ENCODE measurements around the gene C16orf89.

C16orf89 gene

GRCh38 chr16:5002699-5003143 lies 63.0 kb downstream of the C16orf89 start:
- no peak overlapping the region for H3K9ac ChIP-seq (ENCODE audit: low read depth, low read length)
- no peaks in the 10 kb centered on the region for H3K4me1 ChIP-seq (ENCODE audit: insufficient read depth, low read length)
- ATAC-seq (ENCODE audit: insufficient read depth, low read depth): no peak
- no peak overlapping the region for H3K4me2 ChIP-seq (ENCODE audit: insufficient read depth, low read length)
- H3K4me3 ChIP-seq (ENCODE audit: low read depth in 1 of 2, low read length in 2 of 2): no peak overlapping the region
- H3K79me2 ChIP-seq (ENCODE audit: insufficient read depth, low read length): no peaks in the 10 kb centered on the region
- H3K36me3 ChIP-seq (ENCODE audit: insufficient read depth, low read length): no peaks in the 10 kb centered on the region
- H2AFZ ChIP-seq (ENCODE audit: low read depth, low read length): no peak overlapping the region
- no peak for DNase-seq
- no peak for TF ChIP-seq CTCF (IDR thresholded peaks at IDR 0.05; ENCODE audit: borderline replicate concordance, extremely low read depth, low read length, poor library complexity, severe bottlenecking)
- no peak for TF ChIP-seq EZH2 (IDR thresholded peaks at IDR 0.05; ENCODE audit: borderline replicate concordance, low read depth, low read length, severe bottlenecking)
- H4K20me1 ChIP-seq (ENCODE audit: insufficient read depth, low read length): no peaks in the 10 kb centered on the region
- no peaks in the 10 kb centered on the region for H3K9me3 ChIP-seq (ENCODE audit: insufficient read depth, low read length, severe bottlenecking)
- no peak overlapping the region for H3K27ac ChIP-seq (ENCODE audit: low read length)
- H3K27me3 ChIP-seq (ENCODE audit: insufficient read depth, low read length, poor library complexity): no peaks in the 10 kb centered on the region

- Histone ChIP-seq H3K4me1 (ENCODE audit: insufficient read depth, low read length) (no peaks in the 10 kb centered on the region), H2AFZ (ENCODE audit: low read depth, low read length) (no peak overlapping the region), H3K27me3 (ENCODE audit: insufficient read depth, low read length, poor library complexity) (no peaks in the 10 kb centered on the region), H3K36me3 (ENCODE audit: insufficient read depth, low read length) (no peaks in the 10 kb centered on the region), H3K9me3 (ENCODE audit: insufficient read depth, low read length, severe bottlenecking) (no peaks in the 10 kb centered on the region), H3K9ac (ENCODE audit: low read depth, low read length) (no peak overlapping the region), H3K4me3 (ENCODE audit: low read depth in 1 of 2, low read length in 2 of 2) (no peak overlapping the region), H4K20me1 (ENCODE audit: insufficient read depth, low read length) (no peaks in the 10 kb centered on the region), H3K27ac (ENCODE audit: low read length) (no peak overlapping the region), H3K4me2 (ENCODE audit: insufficient read depth, low read length) (no peak overlapping the region), H3K79me2 (ENCODE audit: insufficient read depth, low read length) (no peaks in the 10 kb centered on the region)
- DNase-seq (no peak), ATAC-seq (ENCODE audit: insufficient read depth, low read depth) (no peak)
- no peak for TF ChIP-seq CTCF (IDR thresholded peaks at IDR 0.05; ENCODE audit: borderline replicate concordance, extremely low read depth, low read length, poor library complexity, severe bottlenecking)
- TF ChIP-seq EZH2 (IDR thresholded peaks at IDR 0.05; ENCODE audit: borderline replicate concordance, low read depth, low read length, severe bottlenecking): no peak
These were observed 63.8 kb downstream of the C16orf89 start for GRCh38 chr16:5001986-5002385.

GRCh38 chr16:5001571-5001970 lies 64.2 kb downstream of the C16orf89 start:
- Histone ChIP-seq H3K36me3 (ENCODE audit: insufficient read depth, low read length) (no peaks in the 10 kb centered on the region), H4K20me1 (ENCODE audit: insufficient read depth, low read length) (no peaks in the 10 kb centered on the region), H3K4me1 (ENCODE audit: insufficient read depth, low read length) (no peaks in the 10 kb centered on the region), H3K4me2 (ENCODE audit: insufficient read depth, low read length) (no peak overlapping the region), H3K9me3 (ENCODE audit: insufficient read depth, low read length, severe bottlenecking) (no peaks in the 10 kb centered on the region), H3K4me3 (ENCODE audit: low read depth in 1 of 2, low read length in 2 of 2) (no peak overlapping the region), H3K9ac (ENCODE audit: low read depth, low read length) (no peak overlapping the region), H3K27me3 (ENCODE audit: insufficient read depth, low read length, poor library complexity) (no peaks in the 10 kb centered on the region), H2AFZ (ENCODE audit: low read depth, low read length) (no peak overlapping the region), H3K79me2 (ENCODE audit: insufficient read depth, low read length) (no peaks in the 10 kb centered on the region), H3K27ac (ENCODE audit: low read length) (no peak overlapping the region)
- TF ChIP-seq EZH2 (IDR thresholded peaks at IDR 0.05; ENCODE audit: borderline replicate concordance, low read depth, low read length, severe bottlenecking) (no peak), CTCF (IDR thresholded peaks at IDR 0.05; ENCODE audit: borderline replicate concordance, extremely low read depth, low read length, poor library complexity, severe bottlenecking) (no peak)
- no peak for ATAC-seq (ENCODE audit: insufficient read depth, low read depth)
- DNase-seq: no peak

- H3K9ac ChIP-seq (ENCODE audit: low read depth, low read length): no peak overlapping the region
- no peaks in the 10 kb centered on the region for H3K79me2 ChIP-seq (ENCODE audit: insufficient read depth, low read length)
- H3K9me3 ChIP-seq (ENCODE audit: insufficient read depth, low read length, severe bottlenecking): no peaks in the 10 kb centered on the region
- ATAC-seq (ENCODE audit: insufficient read depth, low read depth) (no peak), DNase-seq (no peak)
- H2AFZ ChIP-seq (ENCODE audit: low read depth, low read length): no peak overlapping the region
- H3K36me3 ChIP-seq (ENCODE audit: insufficient read depth, low read length): no peaks in the 10 kb centered on the region
- no peaks in the 10 kb centered on the region for H3K4me1 ChIP-seq (ENCODE audit: insufficient read depth, low read length)
- H3K27me3 ChIP-seq (ENCODE audit: insufficient read depth, low read length, poor library complexity): no peaks in the 10 kb centered on the region
- H4K20me1 ChIP-seq (ENCODE audit: insufficient read depth, low read length): no peaks in the 10 kb centered on the region
- TF ChIP-seq CTCF (IDR thresholded peaks at IDR 0.05; ENCODE audit: borderline replicate concordance, extremely low read depth, low read length, poor library complexity, severe bottlenecking) (no peak), EZH2 (IDR thresholded peaks at IDR 0.05; ENCODE audit: borderline replicate concordance, low read depth, low read length, severe bottlenecking) (no peak)
- H3K27ac ChIP-seq (ENCODE audit: low read length): no peak overlapping the region
- no peak overlapping the region for H3K4me2 ChIP-seq (ENCODE audit: insufficient read depth, low read length)
- no peak overlapping the region for H3K4me3 ChIP-seq (ENCODE audit: low read depth in 1 of 2, low read length in 2 of 2)
These were observed 65.2 kb downstream of the C16orf89 start for GRCh38 chr16:5000573-5001001.
